ENCODE data around the gene ATAD3A. TPM values are rescaled to one million over a fixed set of nuclear protein-coding genes. Genes with fewer than 3 reads are reported as not detected.

The ATAD3A gene
- total and polyA plus RNA-seq, 2 of the 4 experiments (the other 2 are of a cell fraction), result 27.2 to 34.0 TPM

DNA sequence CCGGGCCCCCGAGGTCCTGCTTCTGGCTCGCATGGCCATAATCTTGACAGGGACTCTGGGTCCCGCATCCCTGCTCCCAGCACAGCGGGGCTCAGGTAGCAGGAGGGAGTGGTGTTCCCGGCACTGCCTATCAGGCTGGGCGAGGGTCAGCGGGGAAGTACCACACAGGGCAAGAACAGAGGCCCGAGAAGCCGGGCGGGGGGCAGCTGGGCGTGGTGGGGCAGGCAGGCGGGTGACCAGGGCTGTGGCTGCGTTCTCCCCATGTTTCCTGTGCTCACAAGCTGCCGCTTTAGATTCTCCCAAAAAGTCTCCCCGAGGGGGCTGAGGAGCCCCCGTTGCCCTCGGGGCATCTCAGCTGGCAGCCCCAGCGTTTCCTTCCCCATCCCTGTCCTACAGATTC, 22.1 kb upstream of the ATAD3A start:
- H3K9me1 ChIP-seq (ENCODE audit: insufficient read depth, low read length), result no peaks in the 10 kb centered on the region
- no peak overlapping the region for H3K4me2 ChIP-seq (ENCODE audit: low read depth, low read length)
- no peak overlapping the region for H3K56ac ChIP-seq (ENCODE audit: extremely low read depth, insufficient read depth, low read length)
- no peak overlapping the region for H2AFZ ChIP-seq (replicated peaks; ENCODE audit: low read length, poor library complexity)
- in situ Hi-C loops (cut with MboI; ENCODE audit: low sequenced_read_pairs) (no loop called here), intact Hi-C loops (cut with micrococcal nuclease) (no loop called here), dilution Hi-C loops (cut with HindIII; ENCODE audit: low sequenced_read_pairs, unreplicated experiment) (no loop called here)
- no peak overlapping the region for H2BK120ac ChIP-seq (ENCODE audit: low read depth, low read length)
- H3K23ac ChIP-seq (ENCODE audit: low read depth, low read length), result no peak overlapping the region
- no peak overlapping the region for H4K8ac ChIP-seq (ENCODE audit: low read depth in 2 of 2, low read length in 2 of 2)
- no peak overlapping the region for H4K5ac ChIP-seq (ENCODE audit: low read depth, low read length)
- H3K4ac ChIP-seq (ENCODE audit: low read depth, low read length), result no peak overlapping the region
- no peak overlapping the region for H3K27ac ChIP-seq (ENCODE audit: insufficient read depth, low read length)
- no peaks in the 10 kb centered on the region for H3K4me1 ChIP-seq (ENCODE audit: control insufficient read depth, insufficient read depth, low read length)
- H4K20me1 ChIP-seq (ENCODE audit: insufficient read depth, low read length), result no peaks in the 10 kb centered on the region
- H3K9ac ChIP-seq (ENCODE audit: low read depth, low read length), result no peak overlapping the region
- H2AK9ac ChIP-seq (replicated peaks; ENCODE audit: low read depth, low read length, poor library complexity), result no peak overlapping the region
- H3K36me3 ChIP-seq (ENCODE audit: control insufficient read depth, insufficient read depth, low read length), result peaks cover 55% of the 10 kb centered on the region
- ATAC-seq (ENCODE audit: low read depth) (no peak), DNase-seq (no peak)
- H3K14ac ChIP-seq (replicated peaks; ENCODE audit: low read depth, low read length), result no peak overlapping the region
- H3K18ac ChIP-seq (ENCODE audit: low read depth, low read length), result no peak overlapping the region
- H2BK20ac ChIP-seq (ENCODE audit: low read depth, low read length), result no peak overlapping the region
- WGBS, 2 experiments (ENCODE audit: extremely low coverage in 2 of 2, insufficient read length in 1 of 2), result 85% methylated on average over 5 of the region's 19 CpGs; no CpG with 5 or more reads in 1 of the 2 experiments
- ChIA-PET CTCF (no interaction called here), POLR2A (ENCODE audit: unreplicated experiment) (no interaction called here)
- no peak overlapping the region for H2BK15ac ChIP-seq (ENCODE audit: low read depth, low read length)
- no TSS peak for BruUV-seq (replicated peaks)
- H3K4me3 ChIP-seq (ENCODE audit: insufficient read depth, low read depth, low read length), result no peak overlapping the region
- peaks cover 3 to 4% of the 10 kb centered on the region in 2 experiments; a peak in 2 of 4 replicates for H3K79me1 ChIP-seq (ENCODE audit: low read depth in 1 of 2, low read length in 2 of 2)
- H3K27me3 ChIP-seq (ENCODE audit: control insufficient read depth, insufficient read depth, low read length), result no peaks in the 10 kb centered on the region
- no peaks in the 10 kb centered on the region; the same call in none of the 2 replicates for H3K9me3 ChIP-seq (ENCODE audit: control insufficient read depth, insufficient read depth, low read length)
- TF ChIP-seq SMC3 (IDR thresholded peaks at IDR 0.05; ENCODE audit: low read depth, low read length) (no peak), NFE2L2 (IDR thresholded peaks at IDR 0.05; ENCODE audit: low read depth, low read length) (no peak), POLR2A (IDR thresholded peaks at IDR 0.05; ENCODE audit: low read depth, low read length) (no peak), RCOR1 (IDR thresholded peaks at IDR 0.05; ENCODE audit: insufficient replicate concordance, low read length) (no peak), CHD1 (IDR thresholded peaks at IDR 0.05; ENCODE audit: low read depth, low read length) (no peak), MAFK (IDR thresholded peaks at IDR 0.05; ENCODE audit: low read depth, low read length) (no peak), FOS (IDR thresholded peaks at IDR 0.05; ENCODE audit: low read depth, low read length) (no peak), RFX5 (IDR thresholded peaks at IDR 0.05; ENCODE audit: low read depth, low read length) (no peak), RAD21 (IDR thresholded peaks at IDR 0.05; ENCODE audit: low read length) (no peak)
- H2BK5ac ChIP-seq (ENCODE audit: low read depth, low read length, poor library complexity, severe bottlenecking), result no peak overlapping the region
- no peak overlapping the region for H2AK5ac ChIP-seq (ENCODE audit: low read depth, low read length)
- no peak overlapping the region for H4K91ac ChIP-seq (ENCODE audit: insufficient read depth, low read depth, low read length)

Measured in IMR-90 (cell line).